Esophagus muscularis mucosa (tissue), 4 donors: ENCODE measurements around the gene GNG8. TPM values are rescaled to one million over a fixed set of nuclear protein-coding genes. Genes with fewer than 3 reads are reported as not detected.

ENCODE experiments used
- DNase-seq: peaks from one replicate; pipeline ENCODE4 v3.0.0-alpha.2; 2017; ENCODE audit errors: extremely low spot score
- H3K27ac ChIP-seq, 4 donors: fragments of 200-600 bp; sonication (generic); replicated peaks in 1 of 4; 1 replicate in 3 of 4; 2 replicates in 1 of 4; pipeline ENCODE4 v1.5.1; 2016 to 2019; ENCODE audit warnings: mild to moderate bottlenecking in 1 of 4
- H3K27me3 ChIP-seq, 4 donors: fragments of 200-600 bp; sonication (generic); one replicate each; pipeline versions ENCODE4 v1.5.1 to v1.6.0; 2016 to 2019
- H3K36me3 ChIP-seq, 4 donors: fragments of 200-600 bp; sonication (generic); one replicate each; pipeline ENCODE4 v1.5.1; 2016 to 2019
- H3K4me1 ChIP-seq, 4 donors: fragments of 200-600 bp; sonication (generic); one replicate each; pipeline ENCODE4 v1.5.1; 2016 to 2019
- H3K4me3 ChIP-seq, 4 donors: fragments of 200-600 bp; sonication (generic); 1 replicate in 2 of 4; 2 replicates in 2 of 4; pipeline ENCODE4 v1.5.1; 2016 to 2019; ENCODE audit warnings: mild to moderate bottlenecking in 4 of 4, moderate library complexity in 1 of 4
- H3K9me3 ChIP-seq, 4 donors: fragments of 200-600 bp; sonication (generic); 1 replicate in 3 of 4; 2 replicates in 1 of 4; pipeline ENCODE4 v1.5.1; 2016 to 2019
- EP300 ChIP-seq: sonication (generic); formaldehyde crosslinking; IDR thresholded peaks from one replicate; pipeline ENCODE4 v1.6.1; 2017; ENCODE audit warnings: antibody characterized with exemption
- POLR2A ChIP-seq: fragments of 450-650 bp; IDR thresholded peaks from one replicate; pipeline ENCODE4 v1.6.1; 2017; ENCODE audit warnings: antibody characterized with exemption, moderate library complexity, mild to moderate bottlenecking, low read depth
- POLR2AphosphoS5 ChIP-seq, 2 donors: sonication (generic); formaldehyde crosslinking; IDR thresholded peaks; one replicate each; pipeline ENCODE4 v1.6.1; 2017; ENCODE audit warnings: antibody characterized with exemption in 2 of 2
- WGBS: methylation state at CpG from one replicate; pipeline ENCODE4 v1.1.5; 2018; 5-methylcytosine and 5-hydroxymethylcytosine counted together
- intact Hi-C: fragments of 100-400 bp; cut with DNase I; formaldehyde crosslinking; loops from one replicate; pipeline ENCODE4 v1.15.1; 2023
- total RNA-seq, 4 donors: library from RNA; depleted of rRNA; stranded (reverse); fragments of >200 nt; gene quantifications; one replicate each; pipeline versions ENCODE4 v1.1.0 to v1.2.1, GENCODE V29; 2016
- TF ChIP-seq, protein P1 (sequence below), 3 experiments: fragments of 200-600 bp in 2 of 3; fragments of 450-650 bp in 1 of 3; sonication (generic) in 2 of 3; IDR thresholded peaks; one replicate each; pipeline ENCODE4 v1.5.1; 2017 to 2019; ENCODE audit warnings: antibody characterized with exemption in 3 of 3, mild to moderate bottlenecking in 2 of 3, moderate library complexity in 1 of 3

The GNG8 gene
- total RNA-seq, 4 donors from 2014 or later: not detected

DNA sequence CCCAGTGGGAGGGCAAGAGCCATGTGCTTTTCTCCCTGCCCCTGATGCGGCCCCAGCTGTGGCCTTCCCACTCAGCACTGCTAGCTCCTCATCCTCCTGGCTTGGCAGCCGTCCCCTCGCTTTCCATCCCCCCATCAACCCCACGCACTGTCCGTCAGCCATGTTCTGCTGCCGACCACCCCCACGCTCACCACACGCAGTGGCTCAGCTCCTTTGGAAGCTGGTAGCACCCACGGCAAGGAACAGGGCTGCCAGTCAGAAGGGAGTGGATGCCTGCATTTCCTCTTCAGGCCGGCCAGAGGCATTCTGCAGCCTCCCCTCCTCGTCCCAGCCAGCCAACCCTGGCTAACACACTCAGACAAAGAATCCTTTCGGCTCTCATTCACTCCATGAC is 28.6 kb downstream of the GNG8 start:
- Histone ChIP-seq H3K27me3 (no peaks in the 10 kb centered on the region), H3K4me3 (no peak overlapping the region), H3K36me3 (peaks cover 27 to 57% (median 51%) of the 10 kb centered on the region in 4 donors), H3K9me3 (no peaks in the 10 kb centered on the region), H3K27ac (peak overlapping the region in 3 of 4 donors; percentile 3 to 30 (median 13)), H3K4me1 (peaks cover 40 to 54% (median 46%) of the 10 kb centered on the region in 4 donors)
- TF ChIP-seq POLR2AphosphoS5 (IDR thresholded peaks at IDR 0.05) (no peak), EP300 (no peak), POLR2A (no peak)
- TF ChIP-seq, protein P1, sequence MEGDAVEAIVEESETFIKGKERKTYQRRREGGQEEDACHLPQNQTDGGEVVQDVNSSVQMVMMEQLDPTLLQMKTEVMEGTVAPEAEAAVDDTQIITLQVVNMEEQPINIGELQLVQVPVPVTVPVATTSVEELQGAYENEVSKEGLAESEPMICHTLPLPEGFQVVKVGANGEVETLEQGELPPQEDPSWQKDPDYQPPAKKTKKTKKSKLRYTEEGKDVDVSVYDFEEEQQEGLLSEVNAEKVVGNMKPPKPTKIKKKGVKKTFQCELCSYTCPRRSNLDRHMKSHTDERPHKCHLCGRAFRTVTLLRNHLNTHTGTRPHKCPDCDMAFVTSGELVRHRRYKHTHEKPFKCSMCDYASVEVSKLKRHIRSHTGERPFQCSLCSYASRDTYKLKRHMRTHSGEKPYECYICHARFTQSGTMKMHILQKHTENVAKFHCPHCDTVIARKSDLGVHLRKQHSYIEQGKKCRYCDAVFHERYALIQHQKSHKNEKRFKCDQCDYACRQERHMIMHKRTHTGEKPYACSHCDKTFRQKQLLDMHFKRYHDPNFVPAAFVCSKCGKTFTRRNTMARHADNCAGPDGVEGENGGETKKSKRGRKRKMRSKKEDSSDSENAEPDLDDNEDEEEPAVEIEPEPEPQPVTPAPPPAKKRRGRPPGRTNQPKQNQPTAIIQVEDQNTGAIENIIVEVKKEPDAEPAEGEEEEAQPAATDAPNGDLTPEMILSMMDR (IDR thresholded peaks at IDR 0.05): no peak
- DNase-seq: no peak
- WGBS: 76% methylated on average over 12 of the region's 12 CpGs
- intact Hi-C loops: no loop called here

DNA sequence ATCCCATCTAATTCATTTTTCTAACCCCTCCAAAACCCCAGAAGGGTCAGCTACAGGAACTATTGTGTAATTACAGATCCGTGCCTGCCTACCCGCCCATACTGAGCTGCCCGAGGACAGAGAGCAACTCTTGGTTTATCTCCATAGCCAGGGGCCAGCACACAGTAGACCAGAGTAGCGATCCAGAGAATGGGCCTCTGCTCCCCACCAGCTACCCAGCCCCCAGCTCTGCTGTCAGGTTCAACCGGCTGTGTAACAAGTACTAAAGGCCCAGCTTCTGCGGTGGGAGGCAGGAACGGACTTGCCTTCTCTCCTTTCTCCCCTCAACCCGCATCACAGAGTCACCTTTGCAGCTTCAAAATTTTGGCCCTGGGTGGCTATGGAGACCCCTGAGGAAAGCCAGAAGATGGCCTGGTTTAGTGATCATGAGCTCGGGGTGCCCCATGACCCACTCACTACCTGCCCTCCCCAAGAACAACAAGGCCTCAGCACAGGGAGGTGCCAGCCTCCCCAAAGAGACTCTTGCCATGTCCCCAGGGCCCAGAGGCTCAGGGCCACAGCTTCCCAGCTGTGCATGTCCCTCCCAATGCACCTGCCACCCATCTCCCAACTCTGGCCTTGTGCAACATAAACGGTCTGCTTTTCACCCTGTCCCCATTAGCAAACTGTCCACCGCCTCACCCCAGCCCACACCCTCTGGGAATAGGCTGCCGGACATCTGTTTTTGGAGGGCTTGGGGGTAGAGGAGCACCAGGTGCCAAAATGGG is 29.1 kb downstream of the GNG8 start:
- peaks cover 27 to 57% (median 51%) of the 10 kb centered on the region in 4 donors for H3K36me3 ChIP-seq

DNA sequence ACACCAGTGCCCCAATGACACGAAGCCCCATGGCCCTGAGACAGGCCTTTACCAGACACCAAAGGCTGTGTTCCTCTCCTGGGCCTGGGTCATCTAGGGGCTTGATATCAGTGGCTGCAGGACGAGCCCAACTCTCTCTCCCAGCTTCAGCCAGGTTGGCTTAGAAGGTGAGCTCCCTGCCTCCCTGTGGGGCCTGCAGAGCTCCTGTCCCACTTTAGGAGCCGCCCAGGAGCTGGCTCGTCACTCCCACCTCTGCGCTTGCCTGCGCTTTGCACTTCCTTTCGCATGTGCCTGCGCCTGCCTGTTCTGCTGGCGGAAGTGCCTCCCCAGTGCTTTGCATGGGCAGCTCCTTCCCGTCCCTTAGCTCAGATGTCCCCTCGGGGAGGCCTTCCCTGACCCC is 30.0 kb downstream of the GNG8 start:
- H3K9me3 ChIP-seq: no peaks in the 10 kb centered on the region
- no peaks in the 10 kb centered on the region for H3K27me3 ChIP-seq
- no peak overlapping the region for H3K4me3 ChIP-seq
- no peak for TF ChIP-seq POLR2AphosphoS5 (IDR thresholded peaks at IDR 0.05)
- no peak for TF ChIP-seq EP300
- no peak for TF ChIP-seq POLR2A
- TF ChIP-seq, protein P1 (IDR thresholded peaks at IDR 0.05): no peak
- intact Hi-C loops: no loop called here
- no peak for DNase-seq
- H3K36me3 ChIP-seq: peaks cover 27 to 57% (median 51%) of the 10 kb centered on the region in 4 donors
- WGBS: 91% methylated on average over 9 of the region's 11 CpGs
- H3K4me1 ChIP-seq: peaks cover 46 to 61% (median 53%) of the 10 kb centered on the region in 4 donors
- H3K27ac ChIP-seq: no peak overlapping the region

More for the DNA sequence above, 29.1 kb downstream of the GNG8 start:
- H3K4me1 ChIP-seq: peaks cover 46 to 60% (median 52%) of the 10 kb centered on the region in 4 donors
- H3K27ac ChIP-seq: peak overlapping the region in 3 of 4 donors; percentile 3 to 30 (median 13)
- no peak for DNase-seq
- H3K4me3 ChIP-seq: no peak overlapping the region
- WGBS: 83% methylated on average over 12 of the region's 12 CpGs
- intact Hi-C loops: no loop called here
- TF ChIP-seq POLR2AphosphoS5 (IDR thresholded peaks at IDR 0.05): no peak
- no peak for TF ChIP-seq POLR2A
- no peak for TF ChIP-seq EP300
- TF ChIP-seq, protein P1 (IDR thresholded peaks at IDR 0.05): no peak
- H3K27me3 ChIP-seq: no peaks in the 10 kb centered on the region
- no peaks in the 10 kb centered on the region for H3K9me3 ChIP-seq

DNA sequence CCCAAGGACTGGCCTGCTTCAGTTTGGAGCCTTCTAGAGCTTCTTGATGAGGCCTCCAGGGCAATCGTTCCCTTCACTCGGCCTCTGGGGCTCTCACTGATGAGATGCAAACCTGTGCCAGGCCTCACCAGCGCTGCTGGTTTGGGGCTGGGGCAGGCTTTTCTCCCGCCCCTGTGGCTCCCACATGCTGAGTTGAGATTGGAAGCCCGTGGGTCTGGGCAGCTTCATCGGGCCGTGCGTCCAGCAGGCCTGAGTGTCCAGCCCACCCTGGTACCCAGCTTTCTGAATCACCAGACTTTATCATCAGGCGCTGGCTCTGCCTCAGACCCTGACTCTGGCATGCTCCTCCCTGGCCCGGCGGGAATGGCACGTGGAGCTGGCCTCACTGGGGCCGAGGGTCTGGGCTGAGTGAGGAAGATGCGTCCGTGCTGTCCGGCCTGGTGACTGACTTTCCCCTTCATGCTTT is 30.6 kb downstream of the GNG8 start:
- Histone ChIP-seq H3K36me3 (peaks cover 27 to 52% (median 47%) of the 10 kb centered on the region in 4 donors), H3K27ac (peak overlapping the region in 2 of 4 donors; percentile 34 to 60), H3K4me1 (peaks cover 46 to 62% (median 54%) of the 10 kb centered on the region in 4 donors), H3K4me3 (no peak overlapping the region), H3K9me3 (no peaks in the 10 kb centered on the region), H3K27me3 (no peaks in the 10 kb centered on the region)
- 100% methylated on average over 1 of the region's 16 CpGs for WGBS
- no peak for DNase-seq
- TF ChIP-seq POLR2AphosphoS5 (IDR thresholded peaks at IDR 0.05): no peak
- TF ChIP-seq, protein P1 (IDR thresholded peaks at IDR 0.05): no peak
- TF ChIP-seq EP300: no peak
- no peak for TF ChIP-seq POLR2A
- intact Hi-C loops: no loop called here
